ENCODE measurements around the gene EXOSC5.

- TF ChIP-seq FOXM1 (IDR thresholded peaks at IDR 0.05; ENCODE audit: borderline replicate concordance) = no peak
- TF ChIP-seq NFRKB (IDR thresholded peaks at IDR 0.05) = no peak
- no peak for TF ChIP-seq SUZ12 (IDR thresholded peaks at IDR 0.05)
- TF ChIP-seq ZNF384 (IDR thresholded peaks at IDR 0.05) = no peak
- no peak for TF ChIP-seq SP1 (IDR thresholded peaks at IDR 0.05)
- no peak for TF ChIP-seq L3MBTL2 (conservative IDR thresholded peaks at IDR 0.05)
- no peak for TF ChIP-seq HDGF (IDR thresholded peaks at IDR 0.05; ENCODE audit: borderline replicate concordance)
- no peak for TF ChIP-seq TARDBP (IDR thresholded peaks at IDR 0.05)
Observed at GRCh38 chr19:41435936-41436673, 38.9 kb upstream of the EXOSC5 start.

Data from HEK293T (cell line).